Measurements from ENCODE around the gene SEMA5B. TPM values are rescaled to one million over a fixed set of nuclear protein-coding genes. Genes with fewer than 3 reads are reported as not detected.

The SEMA5B gene
- total RNA-seq, 2 experiments from 2014 or later, result 0.22 TPM; not detected in 1

GRCh38 chr3:122989856-122990575 is 37.5 kb downstream of the SEMA5B start:
- ChIA-PET POLR2A (no interaction called here), CTCF (no interaction called here)
- peaks cover 15 to 29% of the 10 kb centered on the region in 2 experiments for H3K27me3 ChIP-seq (ENCODE audit: control insufficient read depth in 1 of 2, insufficient read depth in 2 of 2, low read length in 2 of 2)
- no peaks in the 10 kb centered on the region for H3K4me1 Mint-ChIP-seq (ENCODE audit: low read depth)
- no peaks in the 10 kb centered on the region for H3K4me1 ChIP-seq (ENCODE audit: insufficient read depth, low read length)
- no peak for TF ChIP-seq CTCF (IDR thresholded peaks at IDR 0.05)
- H3K27me3 Mint-ChIP-seq, result peaks cover 60% of the 10 kb centered on the region
- no peaks in the 10 kb centered on the region for H3K36me3 Mint-ChIP-seq (ENCODE audit: low read depth)
- H3K4me3 Mint-ChIP-seq, result no peak overlapping the region
- DNase-seq, result no peak
- no peak overlapping the region for H3K4me3 ChIP-seq (ENCODE audit: low read length)
- no peak overlapping the region for H3K27ac Mint-ChIP-seq
- H3K36me3 ChIP-seq (ENCODE audit: insufficient read depth, low read length), result no peaks in the 10 kb centered on the region
- no peaks in the 10 kb centered on the region for H3K9me3 Mint-ChIP-seq
- H3K27ac ChIP-seq (ENCODE audit: low read depth in 1 of 2, low read length in 2 of 2), result no peak overlapping the region
- H3K9me3 ChIP-seq (ENCODE audit: control insufficient read depth in 1 of 2, insufficient read depth in 1 of 2, low read length in 2 of 2), result no peaks in the 10 kb centered on the region
- ATAC-seq (ENCODE audit: poor library complexity), result no peak
- intact Hi-C loops (cut with DNase I, micrococcal nuclease), result no loop called here

GRCh38 chr3:122988508-122988907 is 39.1 kb downstream of the SEMA5B start:
- ChIA-PET POLR2A (no interaction called here), CTCF (no interaction called here)
- H3K4me3 Mint-ChIP-seq, result no peak overlapping the region
- H3K36me3 Mint-ChIP-seq (ENCODE audit: low read depth), result no peaks in the 10 kb centered on the region
- H3K36me3 ChIP-seq (ENCODE audit: insufficient read depth, low read length), result no peaks in the 10 kb centered on the region
- H3K4me1 Mint-ChIP-seq (ENCODE audit: low read depth), result no peaks in the 10 kb centered on the region
- H3K4me1 ChIP-seq (ENCODE audit: insufficient read depth, low read length), result no peaks in the 10 kb centered on the region
- DNase-seq (no peak), ATAC-seq (ENCODE audit: poor library complexity) (no peak)
- no peak overlapping the region for H3K27ac ChIP-seq (ENCODE audit: low read depth in 1 of 2, low read length in 2 of 2)
- no peak for TF ChIP-seq CTCF (IDR thresholded peaks at IDR 0.05)
- H3K27me3 ChIP-seq (ENCODE audit: control insufficient read depth in 1 of 2, insufficient read depth in 2 of 2, low read length in 2 of 2), result peaks cover 13 to 29% of the 10 kb centered on the region in 2 experiments
- no peak overlapping the region for H3K27ac Mint-ChIP-seq
- H3K27me3 Mint-ChIP-seq, result peaks cover 48% of the 10 kb centered on the region
- H3K9me3 Mint-ChIP-seq, result no peaks in the 10 kb centered on the region
- H3K9me3 ChIP-seq (ENCODE audit: control insufficient read depth in 1 of 2, insufficient read depth in 1 of 2, low read length in 2 of 2), result no peaks in the 10 kb centered on the region
- no peak overlapping the region for H3K4me3 ChIP-seq (ENCODE audit: low read length)
- intact Hi-C loops (cut with DNase I, micrococcal nuclease), result no loop called here

GRCh38 chr3:122987736-122988319 is 39.7 kb downstream of the SEMA5B start:
- POLR2A ChIA-PET, result no interaction called here
- Mint-ChIP-seq H3K9me3 (no peaks in the 10 kb centered on the region), H3K27me3 (peaks cover 45% of the 10 kb centered on the region), H3K4me1 (ENCODE audit: low read depth) (no peaks in the 10 kb centered on the region), H3K4me3 (no peak overlapping the region), H3K27ac (no peak overlapping the region), H3K36me3 (ENCODE audit: low read depth) (no peaks in the 10 kb centered on the region)
- Histone ChIP-seq H3K4me3 (ENCODE audit: low read length) (no peak overlapping the region), H3K36me3 (ENCODE audit: insufficient read depth, low read length) (no peaks in the 10 kb centered on the region), H3K27ac (ENCODE audit: low read depth in 1 of 2, low read length in 2 of 2) (no peak overlapping the region), H3K4me1 (ENCODE audit: insufficient read depth, low read length) (no peaks in the 10 kb centered on the region), H3K27me3 (ENCODE audit: control insufficient read depth in 1 of 2, insufficient read depth in 2 of 2, low read length in 2 of 2) (peaks cover 13 to 26% of the 10 kb centered on the region in 2 experiments), H3K9me3 (ENCODE audit: control insufficient read depth in 1 of 2, insufficient read depth in 1 of 2, low read length in 2 of 2) (no peaks in the 10 kb centered on the region)
- CTCF ChIA-PET, result no interaction called here
- intact Hi-C loops (cut with DNase I, micrococcal nuclease), result no loop called here
- no peak for DNase-seq
- TF ChIP-seq CTCF (IDR thresholded peaks at IDR 0.05), result no peak
- no peak for ATAC-seq (ENCODE audit: poor library complexity)
